ENCODE results near the gene PEX11B. TPM values are rescaled to one million over a fixed set of nuclear protein-coding genes. Genes with fewer than 3 reads are reported as not detected.
"Not testable (repeated sequence)": the region's sequence is repeated elsewhere in the genome, so short reads cannot be mapped to it uniquely, and the experiment has no call there.

The PEX11B gene
- polyA plus RNA-seq, 1 experiment, result 34.9 TPM

DNA sequence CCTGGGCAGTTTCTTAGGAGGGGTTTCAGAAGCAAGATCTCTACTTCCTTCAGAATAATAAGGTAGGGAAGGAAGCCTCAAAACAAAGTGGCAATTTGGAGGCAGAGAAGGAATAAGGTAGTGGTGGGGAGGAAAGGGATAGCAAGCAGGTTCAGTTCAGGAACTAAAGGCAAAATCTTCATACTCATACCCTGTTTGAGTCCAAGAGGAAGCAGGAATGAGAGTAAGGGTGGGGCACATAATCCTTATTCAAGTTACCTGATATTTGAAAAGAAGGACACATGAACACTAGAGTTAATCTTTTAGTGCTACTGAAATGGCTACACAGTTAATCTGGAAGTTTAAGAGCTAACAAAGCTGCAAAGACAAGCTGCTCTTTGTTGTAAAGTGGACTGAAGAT is 17.2 kb upstream of the PEX11B start:
- no peaks in the 10 kb centered on the region for H3K27me3 ChIP-seq (ENCODE audit: control insufficient read depth, insufficient read depth, low read length)
- POLR2A ChIA-PET, result interaction anchor here (0.9 kb wide), 1 partner anchor 8 kb away, joined by 3 read pairs; the partner anchor contains the start of gene RBM8A
- CTCF ChIA-PET, result interaction anchor here (1.0 kb wide), 1 partner anchor 44 kb away, joined by 4 read pairs; no protein-coding TSS in a partner anchor
- TF ChIP-seq, protein P1, sequence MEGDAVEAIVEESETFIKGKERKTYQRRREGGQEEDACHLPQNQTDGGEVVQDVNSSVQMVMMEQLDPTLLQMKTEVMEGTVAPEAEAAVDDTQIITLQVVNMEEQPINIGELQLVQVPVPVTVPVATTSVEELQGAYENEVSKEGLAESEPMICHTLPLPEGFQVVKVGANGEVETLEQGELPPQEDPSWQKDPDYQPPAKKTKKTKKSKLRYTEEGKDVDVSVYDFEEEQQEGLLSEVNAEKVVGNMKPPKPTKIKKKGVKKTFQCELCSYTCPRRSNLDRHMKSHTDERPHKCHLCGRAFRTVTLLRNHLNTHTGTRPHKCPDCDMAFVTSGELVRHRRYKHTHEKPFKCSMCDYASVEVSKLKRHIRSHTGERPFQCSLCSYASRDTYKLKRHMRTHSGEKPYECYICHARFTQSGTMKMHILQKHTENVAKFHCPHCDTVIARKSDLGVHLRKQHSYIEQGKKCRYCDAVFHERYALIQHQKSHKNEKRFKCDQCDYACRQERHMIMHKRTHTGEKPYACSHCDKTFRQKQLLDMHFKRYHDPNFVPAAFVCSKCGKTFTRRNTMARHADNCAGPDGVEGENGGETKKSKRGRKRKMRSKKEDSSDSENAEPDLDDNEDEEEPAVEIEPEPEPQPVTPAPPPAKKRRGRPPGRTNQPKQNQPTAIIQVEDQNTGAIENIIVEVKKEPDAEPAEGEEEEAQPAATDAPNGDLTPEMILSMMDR (IDR thresholded peaks at IDR 0.05; ENCODE audit: insufficient read depth, low read depth, low read length), result no peak
- DNase-seq (ENCODE audit: low read depth), result no peak
- no peak overlapping the region for H3K4me3 ChIP-seq (ENCODE audit: low read depth, low read length)
- H3K36me3 ChIP-seq (ENCODE audit: control insufficient read depth, insufficient read depth, low read length), result peaks cover 2% of the 10 kb centered on the region; the same call in 1 of the 2 replicates

DNA sequence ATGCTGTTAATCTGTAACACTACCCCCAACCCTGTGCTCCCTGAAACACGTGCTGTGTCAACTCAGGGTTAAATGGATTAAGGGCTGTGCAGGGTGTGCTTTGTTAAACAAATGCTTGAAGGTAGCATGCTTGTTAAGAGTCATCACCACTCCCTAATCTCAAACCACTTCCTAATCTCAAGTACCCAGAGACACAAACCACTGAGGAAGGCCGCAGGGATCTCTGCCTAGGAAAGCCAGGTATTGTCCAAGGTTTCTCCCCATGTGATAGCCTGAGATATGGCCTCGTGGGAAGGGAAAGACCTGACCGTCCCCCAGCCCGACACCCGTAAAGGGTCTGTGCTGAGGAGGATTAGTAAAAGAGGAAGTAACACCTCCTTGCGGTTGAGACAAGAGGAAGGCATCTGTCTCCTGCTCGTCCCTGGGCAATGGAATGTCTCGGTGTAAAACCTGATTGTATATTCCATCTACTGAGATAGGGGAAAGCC is 14.0 kb upstream of the PEX11B start:
- CTCF ChIA-PET, result not testable (repeated sequence)

DNA sequence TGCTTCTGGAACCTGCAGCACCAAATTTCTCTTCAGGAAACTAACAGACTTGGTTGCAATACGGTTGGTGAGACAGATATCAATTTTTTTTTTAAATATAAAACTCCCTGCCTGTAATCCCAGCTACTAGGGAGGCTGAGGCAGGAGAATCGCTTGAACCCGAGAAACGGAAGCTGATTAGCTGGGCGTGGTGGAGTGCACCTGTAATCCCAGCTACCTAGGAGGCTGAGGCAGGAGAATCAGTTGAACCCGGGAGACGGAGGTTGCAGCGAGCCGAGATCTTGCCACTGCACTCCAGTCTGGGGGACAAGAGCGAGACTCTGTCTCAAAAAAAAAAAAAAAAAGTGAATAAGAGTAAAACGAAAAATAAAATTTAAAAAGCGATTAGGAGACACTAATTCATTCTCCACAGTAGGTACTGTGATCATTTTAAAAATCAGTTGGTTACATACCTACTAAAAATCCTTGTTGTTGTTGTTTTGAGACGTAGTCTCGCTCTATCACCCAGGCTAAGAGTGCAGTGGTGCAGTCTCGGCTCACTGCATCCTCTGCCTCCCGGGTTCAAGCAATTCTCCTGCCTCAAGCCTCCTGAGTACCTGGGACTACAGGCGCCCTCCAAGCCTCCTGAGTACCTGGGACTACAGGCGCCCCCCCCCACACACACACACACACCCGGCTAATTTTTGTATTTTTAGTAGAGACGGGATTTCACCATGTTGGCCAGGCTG is 9.6 kb upstream of the PEX11B start:
- DNase-seq (ENCODE audit: low read depth), result no peak
- Histone ChIP-seq H3K4me3 (ENCODE audit: low read depth, low read length) (peak overlapping the region; percentile 66), H3K36me3 (ENCODE audit: control insufficient read depth, insufficient read depth, low read length) (peaks cover 7% of the 10 kb centered on the region), H3K27me3 (ENCODE audit: control insufficient read depth, insufficient read depth, low read length) (no peaks in the 10 kb centered on the region)
- TF ChIP-seq, protein P1 (IDR thresholded peaks at IDR 0.05; ENCODE audit: insufficient read depth, low read depth, low read length), result no peak
- CTCF ChIA-PET, result interaction anchor here (0.8 to 1.8 kb wide), 21 partner anchors 12 to 104 kb away, joined by 3 to 12 read pairs (median 4); partner anchors contain the start of genes ANKRD34A, ANKRD35, ITGA10 and PIAS3
- POLR2A ChIA-PET, result interaction anchor here (0.6 to 1.1 kb wide), 5 partner anchors 8 to 89 kb away, joined by 3 to 5 read pairs (median 5); partner anchors contain the start of genes LIX1L and PEX11B

More for the DNA sequence above, 14.0 kb upstream of the PEX11B start:
- POLR2A ChIA-PET; H3K36me3 ChIP-seq (ENCODE audit: control insufficient read depth, insufficient read depth, low read length); DNase-seq (ENCODE audit: low read depth); H3K27me3 ChIP-seq (ENCODE audit: control insufficient read depth, insufficient read depth, low read length); H3K4me3 ChIP-seq (ENCODE audit: low read depth, low read length): not testable (repeated sequence)

DNA sequence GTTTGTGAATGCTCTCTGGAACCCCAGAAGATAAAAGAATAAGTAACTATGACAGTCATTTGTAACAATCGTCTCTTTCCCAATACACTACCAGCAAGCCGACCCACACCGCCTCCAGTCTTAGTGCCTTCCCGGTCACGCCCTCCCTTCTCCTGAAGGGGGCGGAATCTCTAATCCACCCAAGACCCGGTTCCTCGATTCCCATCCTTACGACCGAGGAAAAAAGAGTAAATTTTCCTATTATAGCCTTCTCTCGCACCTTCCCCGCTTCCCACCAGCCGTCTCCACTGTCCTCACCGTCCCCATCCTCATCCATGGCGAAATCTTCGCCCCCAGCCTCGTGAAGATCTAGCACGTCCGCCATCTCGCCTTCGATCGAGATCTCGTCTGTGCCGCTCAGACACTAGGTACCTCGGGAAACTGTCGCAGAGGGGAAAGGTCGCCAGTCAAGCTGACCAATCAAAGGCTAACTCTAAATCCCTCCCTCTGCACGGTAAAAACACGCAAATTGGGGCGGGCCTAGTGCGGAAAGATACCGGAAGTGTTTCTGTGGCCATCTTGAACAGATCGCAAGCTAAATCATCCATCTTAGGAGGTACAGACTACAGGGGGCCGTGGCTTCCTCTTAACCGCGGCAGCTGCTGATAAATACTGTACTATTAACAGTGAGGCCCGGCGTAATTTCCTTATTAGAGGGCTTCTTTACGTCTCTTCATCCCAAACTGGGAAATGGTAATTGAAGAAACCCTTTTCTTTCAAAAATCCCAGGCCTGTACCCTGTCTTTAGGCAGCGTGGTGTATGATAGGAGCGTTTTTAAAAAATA is 8.8 kb upstream of the PEX11B start, which contains the start of gene RBM8A:
Gene RBM8A, minus strand, starts transcription at position 422 of the 824 bp plus-strand sequence. Its CDS starts 58 bp downstream, at position 364.
- ChIA-PET CTCF (interaction anchor here (0.7 to 1.8 kb wide), 22 partner anchors 13 to 105 kb away, joined by 3 to 12 read pairs (median 4); partner anchors contain the start of genes ANKRD34A, ANKRD35, ITGA10 and LIX1L), POLR2A (interaction anchor here (0.6 to 1.1 kb wide), 6 partner anchors 8 to 90 kb away, joined by 3 to 5 read pairs (median 4); partner anchors contain the start of genes LIX1L and PEX11B)
- TF ChIP-seq, protein P1 (IDR thresholded peaks at IDR 0.05; ENCODE audit: insufficient read depth, low read depth, low read length), result peak; percentile 78
- Histone ChIP-seq H3K27me3 (ENCODE audit: control insufficient read depth, insufficient read depth, low read length) (no peaks in the 10 kb centered on the region), H3K4me3 (ENCODE audit: low read depth, low read length) (peak within 1 kb of the TSS; percentile 66), H3K36me3 (ENCODE audit: control insufficient read depth, insufficient read depth, low read length) (peaks cover 7% of the 10 kb centered on the region)
- DNase-seq (ENCODE audit: low read depth), result peak; percentile 96

DNA sequence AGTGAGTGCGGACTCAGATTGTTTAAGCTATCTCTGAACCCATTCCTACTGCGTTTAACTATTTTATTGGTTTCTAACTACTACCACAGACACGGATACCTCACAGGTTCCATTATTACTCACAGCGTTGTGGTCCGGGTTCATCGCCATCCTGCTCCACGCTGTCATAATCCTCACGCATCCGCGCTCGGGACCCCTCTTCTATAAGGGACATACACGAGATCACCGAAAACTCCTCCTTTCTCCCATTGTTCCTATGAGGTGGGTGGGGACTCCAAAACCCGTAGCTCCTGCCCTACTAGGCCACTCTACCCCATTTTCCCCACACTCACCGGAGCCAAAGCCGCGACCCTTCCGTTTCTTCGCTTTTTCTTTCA is 8.2 kb upstream of the PEX11B start:
- ChIA-PET CTCF (interaction anchor here (0.7 to 1.8 kb wide), 9 partner anchors 16 to 82 kb away, joined by 3 to 12 read pairs (median 6); partner anchors contain the start of genes ANKRD34A, LIX1L and POLR3GL), POLR2A (interaction anchor here (0.8 to 1.1 kb wide), 3 partner anchors 31 to 54 kb away, joined by 3 to 5 read pairs (median 3); partner anchors contain the start of gene LIX1L)
- Histone ChIP-seq H3K27me3 (ENCODE audit: control insufficient read depth, insufficient read depth, low read length) (no peaks in the 10 kb centered on the region), H3K36me3 (ENCODE audit: control insufficient read depth, insufficient read depth, low read length) (peaks cover 5% of the 10 kb centered on the region), H3K4me3 (ENCODE audit: low read depth, low read length) (peak overlapping the region; percentile 66)
- TF ChIP-seq, protein P1 (IDR thresholded peaks at IDR 0.05; ENCODE audit: insufficient read depth, low read depth, low read length), result no peak
- no peak for DNase-seq (ENCODE audit: low read depth)

Measured in BJ (cell line).